Measurements from ENCODE around the gene NQO1.

GRCh38 chr16:69748694-69749345 is 22.5 kb upstream of the NQO1 start:
- TF ChIP-seq CTCF (optimal IDR thresholded peaks at IDR 0.05 in 1 of 3, IDR thresholded peaks at IDR 0.05 in 1 of 3, conservative IDR thresholded peaks at IDR 0.05 in 1 of 3; ENCODE audit: extremely low read depth in 1 of 3, insufficient read depth in 2 of 3, low read length in 3 of 3) (no peak), EZH2 (IDR thresholded peaks at IDR 0.05; ENCODE audit: low read length) (no peak)
